ENCODE measurements around the gene RNF112. TPM values are rescaled to one million over a fixed set of nuclear protein-coding genes. Genes with fewer than 3 reads are reported as not detected.
"Not testable (repeated sequence)": the region's sequence is repeated elsewhere in the genome, so short reads cannot be mapped to it uniquely, and the experiment has no call there.

Gene RNF112
- total RNA-seq, 1 donor from 2014 or later: 1.8 TPM

DNA sequence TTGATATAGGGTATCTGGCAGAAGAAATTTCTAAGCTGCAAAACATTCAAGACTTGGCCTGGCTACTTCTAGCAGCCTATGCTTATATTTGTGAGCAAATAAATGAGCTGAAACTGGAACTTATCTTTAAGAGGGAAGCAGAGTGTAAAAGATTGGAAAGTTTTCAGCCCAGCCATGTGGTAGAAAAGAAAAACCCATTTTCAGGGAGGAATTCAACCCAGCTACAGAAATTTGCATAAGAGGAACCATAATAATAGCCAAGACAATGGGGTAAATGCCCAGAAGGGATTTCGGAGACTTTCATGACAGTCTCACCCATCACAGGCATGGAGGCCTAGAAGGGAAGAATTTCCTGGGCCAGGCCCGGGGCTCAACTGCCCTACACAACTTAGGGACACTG lies 31.7 kb downstream of the RNF112 start:
- TF ChIP-seq, protein P1, sequence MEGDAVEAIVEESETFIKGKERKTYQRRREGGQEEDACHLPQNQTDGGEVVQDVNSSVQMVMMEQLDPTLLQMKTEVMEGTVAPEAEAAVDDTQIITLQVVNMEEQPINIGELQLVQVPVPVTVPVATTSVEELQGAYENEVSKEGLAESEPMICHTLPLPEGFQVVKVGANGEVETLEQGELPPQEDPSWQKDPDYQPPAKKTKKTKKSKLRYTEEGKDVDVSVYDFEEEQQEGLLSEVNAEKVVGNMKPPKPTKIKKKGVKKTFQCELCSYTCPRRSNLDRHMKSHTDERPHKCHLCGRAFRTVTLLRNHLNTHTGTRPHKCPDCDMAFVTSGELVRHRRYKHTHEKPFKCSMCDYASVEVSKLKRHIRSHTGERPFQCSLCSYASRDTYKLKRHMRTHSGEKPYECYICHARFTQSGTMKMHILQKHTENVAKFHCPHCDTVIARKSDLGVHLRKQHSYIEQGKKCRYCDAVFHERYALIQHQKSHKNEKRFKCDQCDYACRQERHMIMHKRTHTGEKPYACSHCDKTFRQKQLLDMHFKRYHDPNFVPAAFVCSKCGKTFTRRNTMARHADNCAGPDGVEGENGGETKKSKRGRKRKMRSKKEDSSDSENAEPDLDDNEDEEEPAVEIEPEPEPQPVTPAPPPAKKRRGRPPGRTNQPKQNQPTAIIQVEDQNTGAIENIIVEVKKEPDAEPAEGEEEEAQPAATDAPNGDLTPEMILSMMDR (IDR thresholded peaks at IDR 0.05): no peak
- peaks cover 6% of the 10 kb centered on the region for H3K4me1 ChIP-seq
- H3K9me3 ChIP-seq: no peaks in the 10 kb centered on the region
- no peak overlapping the region for H3K4me3 ChIP-seq
- no peaks in the 10 kb centered on the region for H3K27me3 ChIP-seq (ENCODE audit: low read depth)
- DNase-seq (no peak), ATAC-seq (no peak)
- no peak overlapping the region for H3K27ac ChIP-seq
- intact Hi-C loops (cut with DNase I): loop anchor here (5.0 kb wide), 1 partner anchor 75 kb away; no protein-coding TSS in a partner anchor
- no peaks in the 10 kb centered on the region for H3K36me3 ChIP-seq

- no peaks in the 10 kb centered on the region for H3K27me3 ChIP-seq (ENCODE audit: low read depth)
- no peak overlapping the region for H3K4me3 ChIP-seq
- peaks cover 10% of the 10 kb centered on the region for H3K4me1 ChIP-seq
- no peaks in the 10 kb centered on the region for H3K36me3 ChIP-seq
- TF ChIP-seq, protein P1 (IDR thresholded peaks at IDR 0.05): no peak
- no peaks in the 10 kb centered on the region for H3K9me3 ChIP-seq
- intact Hi-C loops (cut with DNase I): loop anchor here (5.0 kb wide), 1 partner anchor 76 kb away; no protein-coding TSS in a partner anchor
- no peak overlapping the region for H3K27ac ChIP-seq
- ATAC-seq: no peak
- no peak for DNase-seq
Measured at GRCh38 chr17:19443148-19443547, 32.1 kb downstream of the RNF112 start.

GRCh38 chr17:19445105-19445504 lies 34.1 kb downstream of the RNF112 start:
- Histone ChIP-seq H3K4me3 (no peak overlapping the region), H3K36me3 (no peaks in the 10 kb centered on the region), H3K9me3 (no peaks in the 10 kb centered on the region), H3K27me3 (ENCODE audit: low read depth) (no peaks in the 10 kb centered on the region), H3K27ac (no peak overlapping the region), H3K4me1 (peaks cover 23% of the 10 kb centered on the region)
- TF ChIP-seq, protein P1 (IDR thresholded peaks at IDR 0.05): no peak
- DNase-seq (no peak), ATAC-seq (no peak)
- intact Hi-C loops (cut with DNase I): no loop called here

DNA sequence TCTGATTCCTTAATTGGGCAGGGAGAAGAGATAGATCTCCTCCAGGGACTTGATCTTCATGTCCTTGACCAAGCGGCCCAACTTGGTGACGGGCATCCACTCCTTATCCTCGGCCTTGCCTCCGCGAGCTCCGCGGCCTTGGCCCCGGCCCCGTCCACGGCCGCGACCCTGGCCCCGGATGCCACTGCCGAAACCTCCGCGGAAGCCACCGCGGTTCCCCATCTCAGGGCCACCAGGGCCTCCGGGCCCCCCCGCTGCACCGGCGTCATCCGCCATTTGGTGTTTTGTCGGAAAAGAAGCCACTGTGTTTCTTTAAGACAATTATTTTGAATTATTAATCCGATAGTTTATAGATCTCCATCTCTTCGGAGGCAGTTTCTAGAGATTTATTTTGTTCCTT lies 35.5 kb downstream of the RNF112 start:
- H3K4me3 ChIP-seq; H3K27me3 ChIP-seq (ENCODE audit: low read depth); DNase-seq; H3K36me3 ChIP-seq; intact Hi-C loops (cut with DNase I); ATAC-seq; H3K9me3 ChIP-seq: not testable (repeated sequence)
- H3K4me1 ChIP-seq: peaks cover 23% of the 10 kb centered on the region
- peak overlapping the region; percentile 33 for H3K27ac ChIP-seq

- peak overlapping the region; percentile 33 for H3K27ac ChIP-seq
- intact Hi-C loops (cut with DNase I): no loop called here
- DNase-seq (no peak), ATAC-seq (peak; percentile 85 to 86)
- no peak overlapping the region for H3K4me3 ChIP-seq
- H3K9me3 ChIP-seq: no peaks in the 10 kb centered on the region
- peaks cover 23% of the 10 kb centered on the region for H3K4me1 ChIP-seq
- no peaks in the 10 kb centered on the region for H3K36me3 ChIP-seq
- TF ChIP-seq, protein P1 (IDR thresholded peaks at IDR 0.05): peak; percentile 93
- no peaks in the 10 kb centered on the region for H3K27me3 ChIP-seq (ENCODE audit: low read depth)
Measured at GRCh38 chr17:19447085-19447583, 36.1 kb downstream of the RNF112 start.

GRCh38 chr17:19448341-19449268 lies 37.6 kb downstream of the RNF112 start:
- intact Hi-C loops (cut with DNase I): no loop called here
- Histone ChIP-seq H3K4me1 (peaks cover 23% of the 10 kb centered on the region), H3K27ac (peak overlapping the region; percentile 31), H3K9me3 (no peaks in the 10 kb centered on the region), H3K4me3 (no peak overlapping the region), H3K36me3 (no peaks in the 10 kb centered on the region), H3K27me3 (ENCODE audit: low read depth) (no peaks in the 10 kb centered on the region)
- TF ChIP-seq, protein P1 (IDR thresholded peaks at IDR 0.05): no peak
- DNase-seq: no peak
- ATAC-seq: peak; percentile 61 to 63
